Endothelial cell of umbilical vein (primary cell): ENCODE results near the gene PMVK. TPM values are rescaled to one million over a fixed set of nuclear protein-coding genes. Genes with fewer than 3 reads are reported as not detected.

Source experiments
- BruUV-seq: library from RNA; stranded (reverse); fragments of 400-500 nt; replicated peaks from 2 replicates; lab custom pipeline; 2021; lab: Mats Ljungman, UMichigan
- CTCF ChIA-PET: fragments of 300-600, 350-600 bp; sonication (Branson Sonifier 250); formaldehyde crosslinking; loops from one replicate; lab custom pipeline; 2021; ENCODE audit warnings: antibody characterized with exemption, inconsistent platforms; lab: Charles Lee
- POLR2A ChIA-PET: fragments of 300-600, 350-600 bp; sonication (Branson Sonifier 250); formaldehyde crosslinking; loops from one replicate; lab custom pipeline; 2021; ENCODE audit warnings: antibody characterized with exemption, inconsistent platforms; lab: Charles Lee
- DNase-seq: peaks from one replicate; pipeline ENCODE4 v3.0.0-alpha.2; 2011; ENCODE audit warnings: low read depth, low spot score
- FAIRE-seq: peaks from 2 replicates; lab custom pipeline; 2011; peaks lifted over from hg19 to GRCh38; lab: Jason Lieb, UNC
- H2AFZ ChIP-seq: 2 replicates; pipeline ENCODE4 v1.6.0; 2012; ENCODE audit warnings: low read depth, low read length, control low read depth, inconsistent platforms
- H3K27ac ChIP-seq: 2 replicates; pipeline ENCODE4 v1.5.1; 2011; ENCODE audit warnings: low read depth, mild to moderate bottlenecking, control low read depth, low read length, moderate library complexity; ENCODE audit not compliant: insufficient read depth
- H3K27me3 ChIP-seq, 2 experiments: 2 replicates each; pipeline versions ENCODE4 v1.6.0 to v1.6.1; 2011; ENCODE audit warnings: low read length in 2 of 2, mixed read lengths in 1 of 2; ENCODE audit not compliant: control insufficient read depth in 2 of 2, insufficient read depth in 2 of 2
- H3K36me3 ChIP-seq, 2 experiments: 2 replicates in 1 of 2; 3 replicates in 1 of 2; pipeline ENCODE4 v1.5.1; 2011; ENCODE audit warnings: low read length in 2 of 2, mild to moderate bottlenecking in 1 of 2, moderate library complexity in 1 of 2; ENCODE audit not compliant: control insufficient read depth in 2 of 2, insufficient read depth in 2 of 2; ENCODE audit errors: extremely low read depth in 1 of 2
- H3K4me1 ChIP-seq: 3 replicates; pipeline ENCODE4 v1.5.1; 2011; ENCODE audit warnings: mild to moderate bottlenecking, low read length; ENCODE audit not compliant: control insufficient read depth, insufficient read depth; ENCODE audit errors: extremely low read depth
- H3K4me2 ChIP-seq: 2 replicates; pipeline ENCODE4 v1.6.1; 2011; ENCODE audit warnings: low read length, control low read depth, mixed read lengths; ENCODE audit not compliant: insufficient read depth
- H3K4me3 ChIP-seq, 3 experiments: fragments of 200-600 bp in 1 of 3; sonication (generic), shearing (Covaris generic) in 1 of 3; replicated peaks in 1 of 3; 2 replicates each; pipeline ENCODE4 v1.5.1; 2011 to 2016; ENCODE audit warnings: control low read depth in 3 of 3, low read length in 3 of 3, mild to moderate bottlenecking in 2 of 3, inconsistent platforms in 1 of 3, low read depth in 1 of 3, moderate library complexity in 1 of 3; ENCODE audit not compliant: insufficient read depth in 1 of 3
- H3K79me2 ChIP-seq: 2 replicates; pipeline ENCODE4 v1.6.0; 2012; ENCODE audit warnings: low read length, inconsistent platforms; ENCODE audit not compliant: control insufficient read depth, insufficient read depth
- H3K9ac ChIP-seq: replicated peaks from 2 replicates; pipeline ENCODE3; 2011; ENCODE audit warnings: low read length, control low read depth; ENCODE audit not compliant: insufficient read depth; ENCODE audit errors: extremely low read depth
- H3K9me1 ChIP-seq: replicated peaks from 3 replicates; pipeline ENCODE4 v1.6.0; 2011; ENCODE audit warnings: mild to moderate bottlenecking, low read length; ENCODE audit not compliant: control insufficient read depth, insufficient read depth; ENCODE audit errors: extremely low read depth
- H3K9me3 ChIP-seq: replicated peaks from 2 replicates; pipeline ENCODE4 v1.5.1; 2012; ENCODE audit warnings: low read length, inconsistent platforms; ENCODE audit not compliant: control insufficient read depth, insufficient read depth
- H4K20me1 ChIP-seq: replicated peaks from 2 replicates; pipeline ENCODE3; 2011; ENCODE audit warnings: mild to moderate bottlenecking, low read length; ENCODE audit not compliant: control insufficient read depth, insufficient read depth; ENCODE audit errors: extremely low read depth
- CTCF ChIP-seq, 2 donors: IDR thresholded peaks; 1 replicate in 1 of 2; 2 replicates in 1 of 2; pipeline ENCODE4 v1.5.1; 2011; ENCODE audit warnings: low read length in 2 of 2, mild to moderate bottlenecking in 2 of 2, moderate library complexity in 2 of 2, control low read depth in 1 of 2, inconsistent platforms in 1 of 2, low read depth in 1 of 2; ENCODE audit not compliant: insufficient read depth in 1 of 2; ENCODE audit errors: extremely low read depth in 1 of 2
- EZH2 ChIP-seq: IDR thresholded peaks from 2 replicates; pipeline ENCODE4 v1.6.1; 2012; ENCODE audit warnings: borderline replicate concordance, low read depth, mild to moderate bottlenecking, moderate library complexity, low read length, inconsistent platforms; ENCODE audit not compliant: severe bottlenecking
- FOS ChIP-seq: IDR thresholded peaks from 2 replicates; pipeline ENCODE4 v1.6.1; 2011; ENCODE audit warnings: mild to moderate bottlenecking, low read length, moderate library complexity, borderline replicate concordance; ENCODE audit not compliant: insufficient read depth
- GATA2 ChIP-seq: IDR thresholded peaks from 2 replicates; pipeline ENCODE4 v1.7.0; 2011; ENCODE audit warnings: low read depth, mild to moderate bottlenecking, moderate library complexity, mixed read lengths, low read length; ENCODE audit not compliant: insufficient read length, insufficient read depth
- JUN ChIP-seq: IDR thresholded peaks from 2 replicates; pipeline ENCODE4 v1.6.1; 2011; ENCODE audit warnings: borderline replicate concordance, low read depth; ENCODE audit not compliant: insufficient read length, insufficient read depth
- MAX ChIP-seq: IDR thresholded peaks from 2 replicates; pipeline ENCODE4 v1.6.1; 2011; ENCODE audit not compliant: insufficient read depth, insufficient read length
- MYC ChIP-seq: IDR thresholded peaks from one replicate; pipeline ENCODE4 v1.6.1; 2011; ENCODE audit warnings: mild to moderate bottlenecking, low read depth, low read length
- POLR2A ChIP-seq: IDR thresholded peaks from 2 replicates; pipeline ENCODE4 v1.6.1; 2012; ENCODE audit warnings: low read depth, mild to moderate bottlenecking, control low read depth, low read length
- POLR2AphosphoS5 ChIP-seq: IDR thresholded peaks from 2 replicates; pipeline ENCODE4 v1.6.1; 2012; ENCODE audit warnings: low read depth, mild to moderate bottlenecking, control low read depth, low read length, moderate library complexity; ENCODE audit not compliant: insufficient read depth
- dilution Hi-C: fragments of 300-500 bp; cut with MboI; formaldehyde crosslinking; loops from one replicate; pipeline ENCODE4 v1.15.0; 2019; ENCODE audit warnings: low sequenced_read_pairs; ENCODE audit not compliant: extremely low pct_ligation_motif_present
- intact Hi-C: fragments of 100-400 bp; cut with micrococcal nuclease; formaldehyde crosslinking; loops from one replicate; pipeline ENCODE4 v1.10.0; 2022
- polyA plus RNA-seq, 4 experiments: library from polyadenylated mRNA; depleted of rRNA in 3 of 4; stranded (reverse) in 3 of 4; unstranded in 1 of 4; fragments of >200 nt; gene quantifications; 2 replicates each; pipeline versions ENCODE4 v1.2.1 to v1.2.3, GENCODE V29; 2011 to 2012; ENCODE audit warnings: missing spikeins in 1 of 4
- total RNA-seq: library from RNA; stranded (reverse); gene quantifications from 2 replicates; pipeline ENCODE4 v1.2.3, GENCODE V29; 2021

Gene PMVK
- total and polyA plus RNA-seq, 2 donors (not counting 3 experiments of a cell fraction or from before 2014, with no cell fraction given): 22.6 to 32.7 TPM

GRCh38 chr1:154967331-154967950, 30.9 kb upstream of the PMVK start:
- no peaks in the 10 kb centered on the region for H3K27me3 ChIP-seq
- peaks cover 58% of the 10 kb centered on the region for H3K79me2 ChIP-seq
- dilution Hi-C loops: no loop called here
- no peak overlapping the region for H2AFZ ChIP-seq
- H3K4me1 ChIP-seq: peaks cover 63% of the 10 kb centered on the region
- intact Hi-C loops: no loop called here
- H4K20me1 ChIP-seq: no peaks in the 10 kb centered on the region
- peak overlapping the region; percentile 22 for H3K9ac ChIP-seq
- H3K36me3 ChIP-seq: peaks cover 19 to 39% of the 10 kb centered on the region in 2 experiments
- peak overlapping the region; percentile 14 for H3K27ac ChIP-seq
- no peak for DNase-seq
- H3K9me3 ChIP-seq: no peaks in the 10 kb centered on the region
- ChIA-PET POLR2A (no interaction called here), CTCF (interaction anchor here (0.6 to 2.2 kb wide), 4 partner anchors 26 to 50 kb away, joined by 3 to 8 read pairs (median 4); partner anchors contain the start of gene LENEP)
- peak overlapping the region in 1 of 3 experiments; percentile 31 for H3K4me3 ChIP-seq
- peak; percentile 61 for TF ChIP-seq POLR2AphosphoS5
- no peak for TF ChIP-seq GATA2
- peak; percentile 85 for FAIRE-seq
- H3K9me1 ChIP-seq: no peaks in the 10 kb centered on the region
- peak overlapping the region; percentile 47 for H3K4me2 ChIP-seq
- no TSS peak for BruUV-seq

GRCh38 chr1:154966111-154966510, 29.6 kb upstream of the PMVK start:
- ChIA-PET CTCF (interaction anchor here (1.9 to 2.2 kb wide), 3 partner anchors 27 to 51 kb away, joined by 5 to 8 read pairs (median 7); partner anchors contain the start of gene LENEP), POLR2A (interaction anchor here (1.9 kb wide), 1 partner anchor 10 kb away, joined by 4 read pairs; the partner anchor contains the start of gene PBXIP1)

More at GRCh38 chr1:154966111-154966510, 29.6 kb upstream of the PMVK start:
- FAIRE-seq (no peak), DNase-seq (no peak)
- intact Hi-C loops (no loop called here), dilution Hi-C loops (no loop called here)
- no peak overlapping the region for H3K9ac ChIP-seq
- no peak for TF ChIP-seq MAX
- no peak for TF ChIP-seq POLR2A
- no peak for TF ChIP-seq POLR2AphosphoS5
- TF ChIP-seq EZH2: no peak
- TF ChIP-seq MYC: no peak
- TF ChIP-seq JUN: no peak
- no peak for TF ChIP-seq GATA2
- no peak for TF ChIP-seq FOS
- TF ChIP-seq CTCF (IDR thresholded peaks at IDR 0.05; ENCODE audit: extremely low read depth in 1 of 2, insufficient read depth in 1 of 2, low read depth in 1 of 2, low read length in 2 of 2): no peak
- BruUV-seq: no TSS peak
- no peaks in the 10 kb centered on the region for H4K20me1 ChIP-seq
- no peaks in the 10 kb centered on the region for H3K27me3 ChIP-seq
- H3K36me3 ChIP-seq: peaks cover 19 to 39% of the 10 kb centered on the region in 2 experiments
- H3K9me1 ChIP-seq: no peaks in the 10 kb centered on the region
- peaks cover 54% of the 10 kb centered on the region for H3K4me1 ChIP-seq
- no peak overlapping the region for H3K27ac ChIP-seq
- no peak overlapping the region for H2AFZ ChIP-seq
- no peak overlapping the region for H3K4me3 ChIP-seq
- no peak overlapping the region for H3K4me2 ChIP-seq
- H3K79me2 ChIP-seq: peaks cover 59% of the 10 kb centered on the region
- no peaks in the 10 kb centered on the region for H3K9me3 ChIP-seq
